Cerebellar cortex (tissue), 1 donor: ENCODE data around the gene MED27.
"Not testable (repeated sequence)": the region's sequence is repeated elsewhere in the genome, so short reads cannot be mapped to it uniquely, and the experiment has no call there.

ENCODE experiments used
- DNase-seq: peaks from one replicate; pipeline ENCODE4 v3.0.0-alpha.2; 2015; ENCODE audit warnings: low spot score

MED27 gene

GRCh38 chr9:132075853-132076252 lies 3.8 kb downstream of the MED27 start:
- DNase-seq, result no peak

GRCh38 chr9:132074736-132075135 lies 4.9 kb downstream of the MED27 start:
- DNase-seq, result no peak

GRCh38 chr9:132071847-132072507 lies 7.7 kb downstream of the MED27 start:
- DNase-seq, result no peak

- DNase-seq, result no peak
These were observed 10.4 kb downstream of the MED27 start for GRCh38 chr9:132069046-132069898.

- DNase-seq, result no peak
These were observed 11.1 kb downstream of the MED27 start for GRCh38 chr9:132068605-132069004.

GRCh38 chr9:132066511-132066910 lies 13.2 kb downstream of the MED27 start:
- no peak for DNase-seq

- no peak for DNase-seq
These were observed 13.6 kb downstream of the MED27 start for GRCh38 chr9:132066057-132066456.

- no peak for DNase-seq
These were observed 16.4 kb downstream of the MED27 start for GRCh38 chr9:132063281-132063680.

- no peak for DNase-seq
These were observed 16.9 kb downstream of the MED27 start for GRCh38 chr9:132062806-132063205.

- DNase-seq, result no peak
These were observed 18.1 kb downstream of the MED27 start for GRCh38 chr9:132061526-132061925.

GRCh38 chr9:132059361-132059760 lies 20.3 kb downstream of the MED27 start:
- peak; percentile 59 for DNase-seq

GRCh38 chr9:132058226-132058625 lies 21.4 kb downstream of the MED27 start:
- not testable (repeated sequence) for DNase-seq

- no peak for DNase-seq
These were observed 22.7 kb downstream of the MED27 start for GRCh38 chr9:132056717-132057560.

- no peak for DNase-seq
These were observed 23.9 kb downstream of the MED27 start for GRCh38 chr9:132055756-132056155.

GRCh38 chr9:132054024-132054423 lies 25.6 kb downstream of the MED27 start:
- DNase-seq, result no peak

GRCh38 chr9:132049900-132050299 lies 29.8 kb downstream of the MED27 start:
- DNase-seq, result no peak

GRCh38 chr9:132049323-132049882 lies 30.3 kb downstream of the MED27 start:
- DNase-seq, result peak; percentile 84

GRCh38 chr9:132048201-132048600 lies 31.5 kb downstream of the MED27 start:
- no peak for DNase-seq

GRCh38 chr9:132046456-132046855 lies 33.2 kb downstream of the MED27 start:
- no peak for DNase-seq

- DNase-seq, result no peak
These were observed 35.3 kb downstream of the MED27 start for GRCh38 chr9:132044176-132044875.

- DNase-seq, result no peak
These were observed 36.0 kb downstream of the MED27 start for GRCh38 chr9:132043708-132044107.

GRCh38 chr9:132042324-132042723 lies 37.3 kb downstream of the MED27 start:
- DNase-seq, result no peak
